IMR-90 (cell line): Measurements from ENCODE around the gene SF3A1.
A peak's percentile ranks its signal among the peaks of the same experiment; 100 is the strongest.

Source experiments
- BHLHE40 ChIP-seq: fragments of 150-350 bp; IDR thresholded peaks from 2 replicates; pipeline ENCODE4 v1.6.1; 2016; ENCODE audit warnings: mild to moderate bottlenecking, low read depth, low read length
- CEBPB ChIP-seq: IDR thresholded peaks from 2 replicates; pipeline ENCODE4 v1.6.1; 2012; ENCODE audit warnings: low read depth, low read length, improper control_type of control experiment
- CHD1 ChIP-seq: IDR thresholded peaks from 2 replicates; pipeline ENCODE4 v1.6.1; 2012; ENCODE audit warnings: low read depth, low read length, improper control_type of control experiment
- CTCF ChIP-seq: conservative IDR thresholded peaks from 2 replicates; pipeline ENCODE4 v1.5.1; 2012; ENCODE audit warnings: mild to moderate bottlenecking, low read depth, low read length, improper control_type of control experiment
- ELK1 ChIP-seq: fragments of 150-350 bp; IDR thresholded peaks from 2 replicates; pipeline ENCODE4 v1.6.1; 2016; ENCODE audit warnings: low read depth, mild to moderate bottlenecking, low read length, moderate library complexity, borderline replicate concordance
- FOS ChIP-seq: fragments of 150-350 bp; IDR thresholded peaks from 2 replicates; pipeline ENCODE4 v1.6.1; 2016; ENCODE audit warnings: low read depth, low read length
- MAFK ChIP-seq: IDR thresholded peaks from 2 replicates; pipeline ENCODE4 v1.6.1; 2012; ENCODE audit warnings: low read depth, low read length, improper control_type of control experiment
- NFE2L2 ChIP-seq: fragments of 150-350 bp; IDR thresholded peaks from 2 replicates; pipeline ENCODE4 v1.6.1; 2016; ENCODE audit warnings: low read depth, mild to moderate bottlenecking, low read length
- POLR2A ChIP-seq: IDR thresholded peaks from 2 replicates; pipeline ENCODE4 v1.6.1; 2012; ENCODE audit warnings: mild to moderate bottlenecking, low read depth, low read length
- RAD21 ChIP-seq: IDR thresholded peaks from 2 replicates; pipeline ENCODE4 v1.6.1; 2012; ENCODE audit warnings: low read length, improper control_type of control experiment
- RCOR1 ChIP-seq: IDR thresholded peaks from 2 replicates; pipeline ENCODE4 v1.6.1; 2012; ENCODE audit warnings: mild to moderate bottlenecking, low read length, improper control_type of control experiment; ENCODE audit not compliant: insufficient replicate concordance
- RFX5 ChIP-seq: IDR thresholded peaks from 2 replicates; pipeline ENCODE4 v1.8.0; 2012; ENCODE audit warnings: low read depth, mild to moderate bottlenecking, low read length, moderate library complexity
- SMC3 ChIP-seq: fragments of 150-350 bp; IDR thresholded peaks from 2 replicates; pipeline ENCODE4 v1.6.1; 2016; ENCODE audit warnings: low read depth, mild to moderate bottlenecking, antibody characterized with exemption, low read length, moderate library complexity
- USF2 ChIP-seq: fragments of 150-350 bp; IDR thresholded peaks from 2 replicates; pipeline ENCODE4 v1.6.1; 2017; ENCODE audit warnings: mild to moderate bottlenecking, antibody characterized with exemption, low read length, low read depth

- TF ChIP-seq CTCF, result no peak
- no peak for TF ChIP-seq RAD21
- TF ChIP-seq POLR2A, result no peak
- no peak for TF ChIP-seq FOS
- no peak for TF ChIP-seq SMC3
- no peak for TF ChIP-seq USF2
- peak; percentile 15 for TF ChIP-seq RCOR1
- TF ChIP-seq RFX5, result no peak
- TF ChIP-seq CHD1, result no peak
- no peak for TF ChIP-seq MAFK
- TF ChIP-seq ELK1, result no peak
- TF ChIP-seq CEBPB, result peak; percentile 58; the same call in 1 of the 2 replicates
- no peak for TF ChIP-seq NFE2L2
- TF ChIP-seq BHLHE40, result 0 out of 2 replicates have a peak, but pooled peaks have one; percentile 18
Measured at GRCh38 chr22:30309951-30310741, 46.5 kb downstream of the SF3A1 start.
